NCI-H82 treated with DMSO at 0.1 percent for 48 hours (cell line): ENCODE results near the gene TTC34.

Experiments used
- DNase-seq: peaks from one replicate; lab custom pipeline; 2025; ENCODE audit not compliant: unreplicated experiment; lab: John Stamatoyannopoulos, UW

Gene TTC34

DNA sequence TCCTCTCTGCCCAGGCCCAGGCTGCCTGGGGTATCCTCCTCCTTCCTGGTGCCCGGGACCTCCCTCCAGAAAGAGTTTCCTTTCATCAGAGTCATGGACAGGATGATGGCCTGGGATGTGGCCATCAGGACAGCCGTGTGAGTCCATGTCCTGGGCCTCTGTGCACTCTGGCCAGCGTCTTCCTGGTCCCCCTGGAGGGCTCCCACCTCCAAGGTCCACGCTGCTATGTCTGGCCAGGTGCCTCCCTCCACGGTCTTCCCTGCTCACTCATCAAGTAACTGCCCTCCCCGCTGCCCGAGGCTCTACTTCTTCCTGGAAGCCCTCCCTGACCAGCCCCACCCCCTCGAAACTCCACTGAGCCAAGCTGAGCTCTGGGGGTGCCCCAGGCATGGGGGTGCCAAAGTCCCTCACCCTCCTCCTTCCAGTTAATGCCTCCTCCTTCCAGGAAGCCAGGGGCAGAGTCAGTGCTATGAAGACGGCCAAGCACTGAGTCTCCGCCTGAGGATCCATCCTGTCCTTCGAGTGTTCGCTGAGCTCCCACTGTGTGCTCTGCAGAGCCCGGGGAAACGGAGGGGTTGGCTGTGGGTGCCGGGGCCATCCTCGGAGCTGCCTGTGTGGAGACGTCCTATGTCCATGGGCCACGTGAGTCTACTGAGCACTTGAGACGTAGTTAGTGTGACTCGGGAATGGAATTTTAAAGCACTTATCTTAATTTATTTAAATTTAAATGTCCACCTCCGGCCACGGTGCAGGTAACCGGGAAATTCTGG is 28.5 kb upstream of the TTC34 start:
- no peak for DNase-seq

DNA sequence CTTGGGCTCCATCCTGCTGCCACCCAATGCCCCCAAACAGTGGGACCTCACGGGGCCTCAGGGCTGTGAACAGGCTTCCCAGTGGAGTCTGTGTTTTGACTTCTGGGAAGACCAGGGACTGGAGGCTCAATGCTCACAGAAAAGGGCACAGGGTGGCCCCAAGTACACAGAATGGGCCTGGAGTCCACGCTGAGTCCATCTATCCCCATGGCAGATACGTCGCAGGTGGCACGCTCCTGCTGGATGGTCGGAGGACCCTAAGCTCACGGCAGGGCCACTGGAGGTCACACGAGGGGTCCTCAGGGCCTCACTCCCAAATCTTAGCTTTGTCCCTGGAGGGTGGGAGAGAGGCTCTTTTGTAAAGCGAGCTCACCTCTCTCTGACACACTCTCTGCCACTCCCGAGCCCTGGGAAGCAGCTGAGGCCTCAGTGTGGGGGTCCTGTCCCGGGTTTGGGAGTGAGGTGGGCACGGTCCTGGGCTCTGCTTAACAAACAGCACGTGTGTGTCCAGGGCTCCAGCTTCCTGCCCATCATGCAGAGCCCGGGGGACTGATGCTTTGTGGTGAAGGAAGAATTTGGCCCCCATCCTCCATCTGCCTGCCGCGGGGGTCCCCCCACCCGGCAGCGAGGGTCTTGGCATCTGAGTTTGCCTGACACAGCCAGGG is 27.2 kb upstream of the TTC34 start:
- DNase-seq = no peak

GRCh38 chr1:2826736-2827292 is 25.3 kb upstream of the TTC34 start:
- no peak for DNase-seq

- no peak for DNase-seq
Observed at GRCh38 chr1:2826316-2826715, 24.8 kb upstream of the TTC34 start.

DNA sequence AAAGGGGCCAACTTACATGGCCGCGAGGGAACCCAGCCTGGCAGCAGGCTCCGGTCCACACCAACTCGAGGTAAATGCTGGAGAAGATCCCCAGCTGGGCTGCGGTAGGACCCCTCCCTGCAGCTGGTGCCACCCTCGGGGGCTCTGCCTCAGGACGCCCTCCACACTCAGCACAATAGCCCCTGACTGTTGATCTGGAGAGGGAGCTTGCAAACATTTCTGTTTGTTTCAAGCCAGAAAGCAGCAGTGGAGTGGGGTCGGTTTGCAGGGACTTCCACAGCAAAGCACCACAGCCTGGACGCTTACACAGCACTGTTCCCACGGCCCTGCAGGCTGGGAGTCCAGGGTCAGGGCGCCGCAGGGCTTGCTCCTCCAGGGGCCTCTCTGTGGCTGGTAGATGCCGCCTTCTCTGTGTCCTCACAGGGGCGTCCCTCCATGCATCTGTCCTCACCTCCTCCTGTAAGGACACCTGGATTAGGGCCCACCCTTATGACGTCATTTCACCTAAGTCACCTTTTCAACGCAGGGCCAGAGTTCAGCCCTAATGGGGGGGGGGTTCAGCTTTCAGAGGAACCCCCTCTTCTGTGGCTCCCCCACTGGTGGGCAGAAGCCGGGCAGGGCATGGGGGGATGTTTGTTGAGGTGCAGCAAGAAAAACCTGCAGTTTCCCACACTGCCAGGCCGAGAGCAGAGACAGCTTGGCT is 24.1 kb upstream of the TTC34 start:
- DNase-seq = no peak

DNA sequence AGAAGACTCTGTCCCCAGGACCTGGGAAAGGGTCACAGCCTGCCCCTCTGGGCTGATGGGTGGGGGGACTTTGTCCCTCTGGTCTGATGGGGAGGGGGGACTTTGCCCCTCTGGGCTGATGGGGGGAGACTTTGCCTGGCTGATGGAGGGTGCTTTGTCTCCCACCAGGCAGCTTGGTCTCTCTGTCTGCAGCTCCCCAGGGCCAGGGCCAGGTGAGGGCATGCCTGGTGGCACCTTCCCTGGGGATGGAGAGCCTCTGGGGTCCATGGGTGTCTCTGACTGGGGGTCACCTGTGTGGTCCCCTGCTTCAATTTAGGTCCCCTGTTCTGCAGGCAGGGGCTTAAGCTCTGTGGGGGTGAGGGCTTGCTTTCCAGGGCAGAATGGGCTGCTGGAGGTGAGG is 23.5 kb upstream of the TTC34 start:
- no peak for DNase-seq

- DNase-seq = no peak
Observed at GRCh38 chr1:2823921-2824610, 22.6 kb upstream of the TTC34 start.

DNA sequence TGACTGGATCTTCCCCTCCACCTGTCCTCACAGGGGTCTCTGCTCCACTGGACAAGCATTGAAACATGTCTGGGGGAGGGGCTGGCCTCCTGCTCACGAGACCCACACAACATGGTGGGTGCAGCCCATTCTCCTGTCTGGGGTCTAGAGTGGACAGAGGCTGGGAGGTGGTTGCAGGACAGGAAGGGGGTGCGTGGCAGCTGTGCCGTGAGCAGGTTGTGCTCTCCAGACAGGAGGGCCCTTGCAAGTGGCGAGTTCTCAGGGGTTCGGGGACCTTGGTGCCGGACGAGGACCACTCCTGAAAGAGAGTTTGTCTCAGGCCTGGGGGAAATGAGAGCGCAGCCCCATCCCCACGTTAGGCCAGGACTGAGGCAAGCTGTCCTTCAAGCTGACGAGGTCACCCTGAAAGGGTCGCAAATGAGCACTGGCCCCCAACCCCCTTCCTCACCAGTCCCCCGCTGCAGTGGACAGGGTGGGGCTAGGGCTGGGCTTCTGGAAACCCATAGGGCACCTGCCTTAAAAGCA is 21.2 kb upstream of the TTC34 start:
- no peak for DNase-seq

GRCh38 chr1:2821966-2822620 is 20.6 kb upstream of the TTC34 start:
- no peak for DNase-seq

GRCh38 chr1:2821373-2821955 is 20.0 kb upstream of the TTC34 start:
- no peak for DNase-seq

DNA sequence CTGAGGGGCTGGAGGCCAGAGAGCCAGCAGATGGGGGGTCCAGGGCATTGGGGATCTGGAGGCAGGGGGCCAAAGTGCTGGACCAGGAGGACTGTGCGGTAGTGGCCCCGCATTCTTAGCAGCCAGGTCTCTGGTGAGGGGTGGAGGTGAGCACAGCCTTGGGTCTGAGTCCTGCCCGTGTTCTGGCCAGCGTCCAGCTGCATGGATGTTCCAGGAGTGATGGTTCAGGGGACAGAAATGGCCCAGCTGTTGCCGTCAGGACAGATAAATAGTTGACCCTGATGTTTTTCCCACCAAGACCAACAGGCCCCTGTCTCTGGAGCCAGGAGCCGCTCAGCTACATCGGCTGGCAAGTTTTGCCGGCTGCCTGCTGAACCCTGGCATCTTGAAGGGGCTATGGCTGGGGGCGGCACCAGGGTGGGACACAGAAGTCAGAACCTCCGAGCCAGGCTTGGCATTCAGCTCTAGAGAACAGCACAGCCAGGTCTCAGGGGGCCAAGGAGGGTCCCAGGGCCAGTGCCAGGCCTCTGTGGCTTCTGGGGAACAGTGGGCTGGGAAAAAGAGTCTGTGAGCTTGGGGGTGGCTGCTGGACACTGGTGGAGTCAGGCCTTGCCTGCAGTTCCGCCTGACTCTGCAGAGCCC is 19.4 kb upstream of the TTC34 start:
- no peak for DNase-seq

- no peak for DNase-seq
Observed at GRCh38 chr1:2819831-2820730, 18.6 kb upstream of the TTC34 start.

GRCh38 chr1:2819429-2819828 is 17.9 kb upstream of the TTC34 start:
- no peak for DNase-seq

DNA sequence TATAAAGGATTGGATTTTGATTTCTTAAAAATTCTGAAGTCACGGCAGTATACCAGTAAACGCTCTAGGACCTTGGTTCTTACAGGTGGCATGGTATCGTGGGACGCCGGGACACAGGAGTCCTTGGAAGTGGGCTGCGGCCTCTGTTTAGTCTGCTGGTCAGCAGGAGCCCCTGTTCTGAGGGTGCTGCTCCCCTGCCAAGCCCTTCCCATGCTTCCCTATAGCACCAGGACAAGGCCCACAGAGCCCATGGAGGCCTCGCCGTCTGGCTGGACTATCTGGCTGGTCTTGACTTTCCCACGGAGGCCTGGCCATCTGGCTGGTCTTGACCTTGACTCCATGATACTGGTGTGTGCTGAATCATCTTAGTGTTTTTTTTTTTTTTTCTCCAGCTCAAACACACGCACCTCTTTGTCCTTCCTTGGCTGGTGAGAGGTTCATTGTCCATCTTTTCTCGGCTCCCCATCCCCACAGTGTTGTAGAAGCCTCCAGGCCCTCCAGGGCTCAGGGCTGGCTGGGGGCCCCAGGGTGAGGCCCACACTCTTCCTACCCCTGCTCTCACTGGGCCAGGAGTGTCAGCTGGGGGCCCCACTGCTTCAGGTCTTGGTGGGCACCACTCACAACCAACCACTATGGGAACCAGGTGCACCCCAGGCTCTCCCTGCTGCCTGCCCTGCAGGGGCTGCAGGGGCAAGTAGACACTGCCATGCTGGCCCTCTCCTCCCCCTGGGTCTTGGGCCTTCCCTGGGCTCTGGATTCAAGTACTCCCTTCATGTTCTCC is 16.5 kb upstream of the TTC34 start:
- DNase-seq = no peak

GRCh38 chr1:2816786-2817185 is 15.3 kb upstream of the TTC34 start:
- DNase-seq = no peak

- no peak for DNase-seq
Observed at GRCh38 chr1:2815551-2815950, 14.1 kb upstream of the TTC34 start.

DNA sequence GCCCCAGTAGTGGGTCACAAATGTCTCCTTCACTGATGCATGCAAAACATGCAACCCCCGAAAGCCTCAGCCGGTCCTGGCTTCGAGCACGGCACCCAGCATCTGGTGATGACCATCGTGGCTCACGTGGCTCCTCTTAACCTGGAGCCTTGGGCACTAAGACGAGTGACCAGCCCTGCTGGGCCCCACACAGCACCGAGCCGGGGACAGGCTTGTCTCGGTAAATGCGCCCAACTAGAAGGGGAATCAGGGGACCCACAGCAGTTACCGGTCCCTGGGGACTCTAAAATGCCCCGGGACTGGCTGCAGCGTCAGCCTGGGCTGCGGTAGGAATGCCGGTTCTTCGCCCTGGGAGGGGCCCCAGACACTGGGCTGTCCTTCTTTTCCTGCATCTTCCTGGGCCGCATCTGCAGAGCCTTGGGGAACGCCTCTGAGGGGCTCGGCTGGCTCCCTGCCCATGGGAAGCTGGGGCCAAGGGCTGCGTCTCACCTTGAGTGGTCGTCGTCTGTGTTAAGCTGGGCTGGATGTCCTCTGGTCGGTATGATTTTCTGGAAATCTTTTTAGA is 13.1 kb upstream of the TTC34 start:
- no peak for DNase-seq
